ENCODE data around the gene DHX35.

DHX35 gene

DNA sequence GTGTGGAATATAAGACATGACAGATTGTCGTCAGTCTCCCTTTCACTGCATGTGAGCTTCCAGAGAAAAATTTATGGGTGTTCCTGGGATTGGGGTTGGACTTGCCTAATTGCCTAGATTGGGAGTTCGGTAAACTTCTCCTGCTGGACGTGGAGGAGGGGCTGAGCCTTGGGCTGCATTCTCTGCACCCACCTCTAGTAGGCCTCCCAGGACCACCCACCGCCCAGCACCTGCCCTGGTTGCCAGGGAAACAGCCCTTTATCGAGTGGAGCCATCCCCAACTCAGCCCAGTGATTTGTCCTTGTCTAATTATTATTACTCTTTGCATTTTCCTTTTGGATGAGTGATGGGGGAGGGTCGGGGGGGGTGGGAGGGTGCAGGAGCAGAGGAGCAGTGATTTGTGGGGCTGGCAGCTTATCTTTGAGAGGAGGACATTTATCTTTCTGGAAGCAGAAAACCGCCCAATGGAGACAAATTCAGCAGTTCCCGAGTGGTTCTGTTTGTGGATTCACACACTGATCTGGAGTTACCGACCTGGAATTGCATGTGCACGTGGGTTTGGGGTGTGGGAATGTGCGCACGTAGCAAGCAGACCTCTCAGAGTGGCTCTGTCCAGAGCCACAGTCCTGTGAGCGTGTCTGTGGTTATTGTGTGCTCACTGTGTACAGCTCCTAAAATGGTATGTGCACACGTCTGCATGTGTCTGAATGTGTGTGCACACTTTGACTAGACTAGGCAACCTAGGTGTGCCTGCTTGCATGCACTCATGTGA, 104.5 kb downstream of the DHX35 start:
- DNase-seq (ENCODE audit: low spot score): no peak

- DNase-seq (ENCODE audit: low spot score): peak; percentile 20
These were observed 105.5 kb downstream of the DHX35 start for GRCh38 chr20:39067526-39068216.

DNA sequence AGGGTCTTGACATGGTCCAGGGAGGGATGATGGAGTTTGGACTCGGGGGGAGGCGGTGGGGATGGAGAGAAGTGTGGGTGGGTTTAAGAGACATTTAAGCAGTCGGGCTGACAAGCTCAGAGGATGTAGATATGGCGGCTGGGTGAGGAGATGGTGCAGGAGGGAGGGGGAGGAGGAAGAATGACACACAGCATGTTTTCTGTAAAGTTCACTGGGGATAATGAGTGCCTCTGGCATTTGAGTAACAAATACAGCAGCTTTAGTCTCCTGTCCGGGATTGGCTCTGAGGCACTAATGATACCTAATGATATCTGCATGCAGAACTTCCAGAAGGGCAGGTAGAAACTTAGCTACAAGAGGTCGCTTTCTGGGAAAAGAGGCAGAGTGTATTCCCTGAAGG, 107.8 kb downstream of the DHX35 start:
- peak; percentile 37 for DNase-seq (ENCODE audit: low spot score)

GRCh38 chr20:39070484-39071231, 108.5 kb downstream of the DHX35 start:
- DNase-seq (ENCODE audit: low spot score): peak; percentile 93

DNA sequence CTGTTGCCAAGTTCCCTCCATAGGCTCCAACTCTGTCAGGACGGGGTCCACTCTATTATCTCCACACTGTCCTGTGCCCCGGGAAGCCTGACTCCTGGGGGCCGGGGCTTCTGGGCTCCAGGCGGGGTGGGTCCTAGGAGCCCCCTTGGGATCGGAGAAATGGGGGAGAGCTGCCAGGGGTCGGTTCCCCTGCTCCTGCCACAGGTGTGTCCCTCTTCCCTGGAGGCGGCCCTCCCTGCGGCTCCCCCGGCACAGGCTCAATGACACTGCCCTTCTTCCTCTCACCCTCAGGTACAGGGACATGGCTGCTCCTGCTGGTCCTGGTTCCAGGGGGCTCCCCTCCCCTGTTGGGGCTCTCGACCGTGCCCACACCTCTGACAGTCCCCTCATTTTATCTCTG, 110.0 kb downstream of the DHX35 start:
- DNase-seq (ENCODE audit: low spot score): no peak

GRCh38 chr20:39072653-39073052, 110.5 kb downstream of the DHX35 start:
- DNase-seq (ENCODE audit: low spot score): no peak

DNA sequence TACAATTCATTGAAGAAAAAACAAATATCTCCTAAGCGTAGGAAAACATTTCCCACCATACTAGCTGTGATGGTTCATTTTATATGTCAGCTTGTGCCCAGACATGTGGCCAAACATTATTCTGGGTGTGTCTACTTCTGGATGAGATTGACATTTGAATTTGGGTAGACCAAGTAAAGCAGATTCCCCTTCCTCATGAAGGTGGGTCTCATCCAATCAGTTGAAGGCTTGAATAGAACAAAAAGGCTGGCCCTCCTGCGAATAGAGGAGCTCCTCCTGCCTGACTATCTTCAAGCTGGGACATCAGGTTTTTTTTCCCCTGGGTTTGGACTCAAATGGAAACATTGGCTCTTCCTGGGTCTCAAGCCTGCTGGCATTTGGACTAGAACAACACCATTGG, 113.6 kb downstream of the DHX35 start:
- no peak for DNase-seq (ENCODE audit: low spot score)

DNA sequence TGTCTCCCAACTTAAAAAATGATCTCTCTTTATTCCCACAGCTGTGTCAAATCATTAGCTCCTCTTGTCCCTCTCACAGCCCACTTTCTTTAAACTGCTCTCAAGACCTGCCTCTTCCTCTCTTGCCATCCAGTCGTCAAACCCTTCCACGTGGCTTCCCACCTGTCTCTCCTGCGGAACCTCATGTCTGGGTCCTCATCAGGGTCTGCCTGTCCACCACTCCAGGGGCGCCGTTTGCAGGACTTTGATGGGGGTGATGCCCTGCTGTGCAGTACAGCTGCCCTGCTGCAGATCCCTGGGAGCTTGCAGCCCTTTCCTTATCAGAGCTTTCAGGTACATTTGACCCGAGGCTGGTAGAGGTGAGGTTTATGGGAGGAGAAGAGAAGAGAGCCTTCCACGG, 114.8 kb downstream of the DHX35 start:
- DNase-seq (ENCODE audit: low spot score): no peak

DNA sequence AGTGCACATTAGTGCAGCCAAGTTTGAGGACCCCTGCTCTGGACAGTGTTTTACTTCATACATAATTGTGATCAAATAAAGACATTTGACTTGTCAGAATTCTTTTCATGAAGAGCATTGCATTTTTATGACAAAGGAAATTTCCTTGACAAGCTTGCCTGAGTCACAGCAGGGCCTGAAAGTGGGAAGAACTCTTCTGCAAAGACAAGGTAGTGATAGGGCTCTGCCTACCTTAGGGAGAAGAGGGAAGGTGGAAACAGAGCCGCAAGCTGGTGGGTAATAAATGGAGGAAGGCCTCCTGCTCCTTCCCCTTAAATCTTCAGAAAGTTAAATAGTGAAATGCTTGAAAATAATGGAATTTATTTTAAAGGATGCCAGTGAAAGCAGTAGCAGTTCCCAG, 118.2 kb downstream of the DHX35 start:
- DNase-seq (ENCODE audit: low spot score): no peak

- DNase-seq (ENCODE audit: low spot score): peak; percentile 88
These were observed 119.1 kb downstream of the DHX35 start for GRCh38 chr20:39081255-39081654.

DNA sequence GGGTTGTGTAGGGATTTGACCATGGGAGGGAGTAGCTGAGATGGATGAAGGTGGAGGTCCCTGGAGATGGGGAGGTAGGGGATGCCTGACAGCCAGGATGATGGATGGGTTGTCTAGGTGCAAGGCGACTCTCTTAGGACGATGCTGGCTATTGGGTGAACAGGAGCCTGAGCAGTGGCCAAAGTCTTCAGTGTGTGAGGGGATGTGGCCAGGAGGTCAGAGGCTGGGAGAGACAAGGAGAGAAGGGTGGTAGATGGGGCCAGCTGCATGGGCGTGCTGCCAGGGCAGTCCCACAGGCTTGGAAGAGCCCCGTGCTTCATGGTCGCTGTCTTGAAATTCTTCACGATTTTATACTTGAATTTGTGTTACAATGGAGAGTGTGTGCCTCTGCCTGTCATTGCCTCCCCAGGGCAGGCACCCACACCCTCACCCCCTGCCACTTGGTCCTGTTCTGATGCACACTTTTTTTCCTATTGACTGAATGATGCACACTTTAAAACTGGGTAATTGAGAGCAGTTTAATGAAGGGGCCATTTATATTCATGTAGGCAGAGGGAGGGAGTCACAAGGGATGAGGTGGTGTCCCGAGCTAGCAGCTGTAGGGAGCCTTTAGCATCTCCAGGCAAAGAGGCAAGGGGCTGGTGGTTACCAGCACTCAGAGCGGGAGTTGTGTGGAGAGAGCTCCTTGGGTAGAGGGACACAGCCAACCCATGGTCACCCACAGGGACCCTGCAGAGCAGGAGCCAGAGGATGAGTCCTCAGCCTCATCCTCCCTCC, 120.7 kb downstream of the DHX35 start:
- no peak for DNase-seq (ENCODE audit: low spot score)

DNA sequence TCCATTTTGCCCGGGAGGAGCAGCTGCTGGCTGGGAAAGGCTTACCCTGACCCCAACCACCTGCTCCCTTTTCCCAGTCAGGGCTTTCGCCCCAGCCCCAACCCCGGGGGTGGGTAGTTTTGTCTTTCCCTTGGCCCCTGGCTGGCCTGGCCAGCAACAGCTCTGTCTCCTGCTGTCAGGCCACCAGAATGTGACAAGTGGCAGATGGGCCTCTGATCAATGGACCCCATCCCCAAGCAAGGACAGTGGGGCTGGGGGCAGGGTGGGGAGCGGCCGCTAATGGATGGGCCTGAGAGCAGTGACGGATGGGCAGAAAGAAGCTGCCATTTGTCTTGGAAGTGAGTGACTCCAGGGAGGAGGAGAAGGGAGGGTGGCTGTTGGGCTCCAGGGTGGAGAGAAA, 121.6 kb downstream of the DHX35 start:
- DNase-seq (ENCODE audit: low spot score): no peak

DNA sequence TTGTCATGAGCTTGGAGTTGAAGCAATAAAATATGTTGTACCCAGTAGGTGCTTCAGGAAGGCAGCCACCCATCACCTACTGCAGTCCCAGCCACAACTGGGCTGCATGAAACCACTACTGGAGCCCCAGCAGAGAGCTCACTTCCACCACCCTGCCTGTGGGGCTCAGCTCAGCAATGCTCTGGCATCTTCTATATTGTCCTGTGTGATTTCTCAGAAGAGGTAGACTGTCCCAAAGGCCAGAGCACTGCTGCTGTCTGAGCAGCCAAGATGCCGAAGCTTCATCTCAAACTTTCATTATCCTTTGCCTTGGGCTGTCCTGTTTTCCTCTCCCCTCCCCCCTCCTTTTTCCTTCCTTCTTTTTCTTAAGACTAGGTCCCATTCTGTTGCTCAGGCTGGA, 126.9 kb downstream of the DHX35 start:
- no peak for DNase-seq (ENCODE audit: low spot score)

Data from AG08395 (cell line).